ENCODE measurements around the gene FGF14.

The FGF14 gene

DNA sequence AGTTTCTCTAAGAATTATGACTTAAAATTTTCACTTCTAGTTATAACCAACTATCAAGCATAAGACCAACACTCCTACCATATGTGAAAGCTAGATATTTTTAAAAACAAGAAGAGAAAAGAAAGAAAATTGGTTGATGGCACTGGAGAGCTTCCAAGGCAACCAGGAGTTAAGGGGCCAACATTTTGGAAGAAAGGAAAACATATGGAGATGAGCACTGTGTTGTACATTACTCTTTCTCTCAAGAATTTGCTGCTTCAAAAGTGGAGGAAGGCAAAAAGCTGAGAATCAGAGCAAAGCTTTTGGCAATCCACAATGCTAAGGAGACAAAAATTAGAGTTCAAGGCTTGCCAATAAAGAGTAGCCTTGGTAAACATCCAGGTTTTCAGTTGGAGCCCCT, 503.2 kb downstream of the FGF14 start:
- no peak for DNase-seq (ENCODE audit: low spot score in 2 of 2)
- Mint-ChIP-seq H3K4me1 (no peaks in the 10 kb centered on the region), H3K27ac (no peak overlapping the region), H3K9me3 (no peaks in the 10 kb centered on the region), H3K4me3 (no peak overlapping the region), H3K36me3 (no peaks in the 10 kb centered on the region)
- ATAC-seq = no peak

DNA sequence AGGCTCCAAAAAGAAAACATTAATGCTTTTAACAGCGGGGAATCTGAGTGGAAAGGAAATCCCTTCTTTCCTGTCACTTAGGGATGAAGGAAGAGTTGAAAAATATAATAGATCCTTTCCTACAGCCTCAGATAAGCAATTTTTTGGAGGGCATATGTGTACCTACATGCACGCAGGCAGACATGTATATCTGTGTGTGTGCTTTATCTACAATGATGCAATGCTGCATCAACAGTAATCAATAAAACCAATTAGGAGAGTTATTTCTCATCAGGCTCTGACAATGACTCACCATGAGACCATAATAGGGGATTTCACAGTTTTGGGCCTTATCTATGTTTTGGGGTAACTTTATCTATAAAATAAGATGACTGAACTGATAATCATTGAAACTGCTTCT, 505.3 kb downstream of the FGF14 start:
- Mint-ChIP-seq H3K9me3 (no peaks in the 10 kb centered on the region), H3K4me3 (no peak overlapping the region), H3K36me3 (no peaks in the 10 kb centered on the region), H3K27ac (no peak overlapping the region), H3K4me1 (no peaks in the 10 kb centered on the region)
- DNase-seq (ENCODE audit: low spot score in 2 of 2) (no peak), ATAC-seq (no peak)

- Mint-ChIP-seq H3K4me1 (no peaks in the 10 kb centered on the region), H3K9me3 (no peaks in the 10 kb centered on the region), H3K4me3 (no peak overlapping the region), H3K36me3 (no peaks in the 10 kb centered on the region), H3K27ac (no peak overlapping the region)
- peak; percentile 24 for ATAC-seq
- DNase-seq (ENCODE audit: low spot score in 2 of 2) = no peak
Observed at GRCh38 chr13:101893021-101893420, 508.8 kb downstream of the FGF14 start.

- H3K36me3 Mint-ChIP-seq = no peaks in the 10 kb centered on the region
- DNase-seq (ENCODE audit: low spot score in 2 of 2) (no peak), ATAC-seq (no peak)
- no peaks in the 10 kb centered on the region for H3K9me3 Mint-ChIP-seq
- no peak overlapping the region for H3K27ac Mint-ChIP-seq
- no peak overlapping the region for H3K4me3 Mint-ChIP-seq
- H3K4me1 Mint-ChIP-seq = no peaks in the 10 kb centered on the region
Observed at GRCh38 chr13:101892296-101892695, 509.6 kb downstream of the FGF14 start.

- ATAC-seq (no peak), DNase-seq (ENCODE audit: low spot score in 2 of 2) (no peak)
- Mint-ChIP-seq H3K9me3 (no peaks in the 10 kb centered on the region), H3K4me3 (no peak overlapping the region), H3K36me3 (no peaks in the 10 kb centered on the region), H3K27ac (no peak overlapping the region), H3K4me1 (no peaks in the 10 kb centered on the region)
Observed at GRCh38 chr13:101881593-101881992, 520.3 kb downstream of the FGF14 start.

DNA sequence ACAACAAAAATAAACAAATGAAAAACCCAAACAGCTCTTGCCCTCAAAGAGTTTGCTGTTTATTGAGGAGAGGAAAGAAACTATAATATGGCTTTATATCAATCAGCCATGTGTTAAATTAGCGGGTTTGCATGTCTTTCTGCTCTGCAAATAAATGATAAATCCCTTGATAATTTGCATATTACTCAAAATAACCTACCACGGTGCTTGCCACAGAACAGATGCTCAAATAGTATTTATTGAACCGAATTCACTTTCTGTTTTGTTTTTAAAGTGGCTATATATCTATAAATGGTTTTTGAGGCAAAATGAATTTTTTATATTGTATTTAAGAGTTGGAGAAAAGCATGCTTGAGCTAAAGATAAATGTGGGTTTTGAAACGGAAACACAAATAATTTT, 521.3 kb downstream of the FGF14 start:
- H3K4me1 Mint-ChIP-seq = no peaks in the 10 kb centered on the region
- H3K9me3 Mint-ChIP-seq = no peaks in the 10 kb centered on the region
- H3K27ac Mint-ChIP-seq = no peak overlapping the region
- no peak for DNase-seq (ENCODE audit: low spot score in 2 of 2)
- no peaks in the 10 kb centered on the region for H3K36me3 Mint-ChIP-seq
- H3K4me3 Mint-ChIP-seq = no peak overlapping the region
- ATAC-seq = no peak

DNA sequence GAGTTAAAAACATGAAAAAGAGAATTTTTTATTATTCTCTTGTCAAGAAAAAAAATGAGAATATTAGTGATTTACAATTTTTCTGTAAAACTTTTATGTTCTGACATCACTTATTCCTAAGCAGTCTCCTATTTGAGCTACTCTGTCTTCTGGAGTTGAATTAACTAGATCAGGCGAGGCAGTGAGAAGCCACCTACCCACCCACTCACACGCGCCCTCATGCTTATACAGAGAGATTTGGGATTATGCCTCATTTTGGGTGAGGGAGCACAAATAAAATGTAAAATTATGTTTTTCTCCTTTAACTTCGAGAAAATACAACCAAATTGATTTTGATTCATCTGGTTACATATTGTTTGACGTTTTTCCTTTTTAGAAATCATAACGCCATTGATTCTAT, 524.9 kb downstream of the FGF14 start:
- no peak for ATAC-seq
- H3K27ac Mint-ChIP-seq = no peak overlapping the region
- no peak for DNase-seq (ENCODE audit: low spot score in 2 of 2)
- H3K9me3 Mint-ChIP-seq = no peaks in the 10 kb centered on the region
- H3K4me1 Mint-ChIP-seq = no peaks in the 10 kb centered on the region
- H3K4me3 Mint-ChIP-seq = no peak overlapping the region
- H3K36me3 Mint-ChIP-seq = no peaks in the 10 kb centered on the region

DNA sequence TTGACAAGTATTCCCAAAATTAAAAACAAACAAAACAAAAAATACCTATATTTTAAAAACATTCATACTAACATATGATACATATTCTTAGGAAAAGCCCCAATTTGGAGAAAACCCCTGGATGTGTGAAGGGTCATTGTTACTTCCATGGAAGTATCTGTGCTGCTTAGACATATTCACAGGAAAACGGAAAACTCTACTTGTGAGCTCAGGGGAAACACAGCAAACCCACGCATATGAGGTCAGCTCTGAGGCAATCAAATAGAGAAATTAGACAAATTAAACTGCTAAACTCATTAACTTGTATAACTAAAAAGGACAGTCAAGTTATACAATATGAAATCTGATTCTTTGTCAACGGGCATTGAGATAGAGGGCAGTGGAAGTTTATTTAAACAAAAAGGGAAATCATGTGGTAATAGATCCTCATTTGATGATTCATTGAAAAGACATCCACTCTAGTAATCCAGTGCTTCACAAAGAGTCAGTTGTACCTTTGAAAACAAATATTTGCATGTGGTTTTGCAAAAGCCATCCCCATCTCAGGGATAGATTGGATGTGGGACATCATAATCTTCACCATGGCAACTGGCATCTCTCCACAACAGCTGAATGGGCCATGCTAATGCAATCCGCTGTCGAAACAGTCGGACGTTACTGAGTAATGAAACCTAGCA, 526.0 kb downstream of the FGF14 start:
- ATAC-seq = no peak
- Mint-ChIP-seq H3K27ac (no peak overlapping the region), H3K36me3 (no peaks in the 10 kb centered on the region)

GRCh38 chr13:101875091-101875490, 526.8 kb downstream of the FGF14 start:
- ATAC-seq (no peak), DNase-seq (ENCODE audit: low spot score in 2 of 2) (no peak)
- no peaks in the 10 kb centered on the region for H3K36me3 Mint-ChIP-seq
- H3K4me3 Mint-ChIP-seq = no peak overlapping the region
- H3K4me1 Mint-ChIP-seq = no peaks in the 10 kb centered on the region
- no peaks in the 10 kb centered on the region for H3K9me3 Mint-ChIP-seq
- H3K27ac Mint-ChIP-seq = no peak overlapping the region

More for the DNA sequence above, 526.0 kb downstream of the FGF14 start:
- Mint-ChIP-seq H3K4me1 (no peaks in the 10 kb centered on the region), H3K4me3 (no peak overlapping the region), H3K9me3 (no peaks in the 10 kb centered on the region)
- DNase-seq (ENCODE audit: low spot score in 2 of 2) = no peak

GRCh38 chr13:101869553-101869952, 532.3 kb downstream of the FGF14 start:
- Mint-ChIP-seq H3K27ac (no peak overlapping the region), H3K4me1 (no peaks in the 10 kb centered on the region), H3K9me3 (no peaks in the 10 kb centered on the region), H3K36me3 (no peaks in the 10 kb centered on the region), H3K4me3 (no peak overlapping the region)
- ATAC-seq (no peak), DNase-seq (ENCODE audit: low spot score in 2 of 2) (no peak)

- H3K4me1 Mint-ChIP-seq = no peaks in the 10 kb centered on the region
- H3K36me3 Mint-ChIP-seq = no peaks in the 10 kb centered on the region
- ATAC-seq (no peak), DNase-seq (ENCODE audit: low spot score in 2 of 2) (no peak)
- H3K9me3 Mint-ChIP-seq = no peaks in the 10 kb centered on the region
- H3K4me3 Mint-ChIP-seq = no peak overlapping the region
- no peak overlapping the region for H3K27ac Mint-ChIP-seq
Observed at GRCh38 chr13:101868585-101869469, 533.0 kb downstream of the FGF14 start.

DNA sequence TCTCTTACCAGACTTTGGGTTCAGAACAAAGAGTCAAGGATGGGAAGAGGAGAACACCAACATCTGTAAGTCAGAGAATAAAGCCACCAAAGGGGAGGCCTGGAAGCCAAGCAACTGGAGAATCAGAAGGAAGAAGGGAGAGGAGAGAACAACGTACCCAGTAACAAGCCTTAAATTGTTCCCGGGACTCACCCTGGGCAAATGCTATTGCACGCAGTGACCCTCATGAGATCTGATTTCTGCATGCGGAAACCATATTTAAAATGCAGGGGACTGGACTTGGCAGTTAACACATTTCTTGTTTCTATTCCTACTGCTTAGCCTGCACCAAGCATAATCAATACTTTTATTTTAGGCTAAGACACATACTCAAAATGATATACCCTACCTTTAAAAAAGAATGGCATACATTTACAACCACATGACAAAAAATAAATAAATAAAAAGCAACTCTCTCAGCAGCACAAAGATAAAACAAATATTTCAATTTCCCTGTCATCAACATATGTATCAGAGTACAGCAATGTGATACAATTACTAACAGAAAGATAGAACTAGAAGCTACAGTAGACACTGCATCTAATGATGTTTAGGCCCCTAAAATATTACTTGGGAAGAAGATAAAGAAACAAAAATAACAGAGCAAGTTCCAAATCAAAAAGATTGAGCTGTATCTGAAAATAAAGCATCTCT, 534.8 kb downstream of the FGF14 start:
- no peak overlapping the region for H3K4me3 Mint-ChIP-seq
- H3K27ac Mint-ChIP-seq = no peak overlapping the region
- ATAC-seq (no peak), DNase-seq (ENCODE audit: low spot score in 2 of 2) (no peak)
- no peaks in the 10 kb centered on the region for H3K4me1 Mint-ChIP-seq
- H3K9me3 Mint-ChIP-seq = no peaks in the 10 kb centered on the region
- no peaks in the 10 kb centered on the region for H3K36me3 Mint-ChIP-seq

GRCh38 chr13:101858860-101859259, 543.0 kb downstream of the FGF14 start:
- Mint-ChIP-seq H3K36me3 (no peaks in the 10 kb centered on the region), H3K9me3 (no peaks in the 10 kb centered on the region), H3K4me3 (no peak overlapping the region), H3K27ac (no peak overlapping the region), H3K4me1 (no peaks in the 10 kb centered on the region)
- no peak for ATAC-seq
- DNase-seq (ENCODE audit: low spot score in 2 of 2) = no peak

- ATAC-seq (no peak), DNase-seq (ENCODE audit: low spot score in 2 of 2) (no peak)
- Mint-ChIP-seq H3K27ac (no peak overlapping the region), H3K9me3 (peaks cover 2% of the 10 kb centered on the region), H3K36me3 (no peaks in the 10 kb centered on the region), H3K4me1 (no peaks in the 10 kb centered on the region), H3K4me3 (no peak overlapping the region)
Observed at GRCh38 chr13:101846701-101847100, 555.1 kb downstream of the FGF14 start.

DNA sequence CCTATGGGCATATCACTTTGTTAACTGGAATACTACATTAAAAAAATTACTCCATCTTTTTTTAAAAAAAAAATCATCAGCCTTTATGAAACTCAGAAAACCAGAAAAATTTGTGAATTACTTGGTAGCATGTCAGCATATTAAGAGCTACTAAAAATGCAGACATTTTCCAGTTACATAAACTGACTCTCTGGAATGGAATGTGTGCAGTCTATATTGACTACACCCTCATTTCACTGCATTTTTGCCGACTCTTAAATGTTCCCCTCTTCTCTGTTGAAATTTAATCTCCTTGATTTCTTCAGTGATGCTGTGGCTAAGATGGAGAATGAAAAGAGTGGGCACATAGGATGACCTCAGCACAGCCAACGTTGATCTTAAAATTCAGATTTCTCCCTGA, 555.6 kb downstream of the FGF14 start:
- DNase-seq (ENCODE audit: low spot score in 2 of 2) = no peak
- H3K36me3 Mint-ChIP-seq = no peaks in the 10 kb centered on the region
- ATAC-seq = no peak
- H3K27ac Mint-ChIP-seq = no peak overlapping the region
- H3K9me3 Mint-ChIP-seq = peaks cover 2% of the 10 kb centered on the region
- no peak overlapping the region for H3K4me3 Mint-ChIP-seq
- H3K4me1 Mint-ChIP-seq = no peaks in the 10 kb centered on the region

Measured in stimulated activated effector memory CD8-positive, alpha-beta T cell treated with anti-CD3 and anti-CD28 coated beads, Interleukin-12 subunit alpha, Interleukin-12 subunit beta, amount 100 ng/mL, for 72 hours (primary cell).